ENCODE results near the gene ATP2A3.
A peak's percentile ranks its signal among the peaks of the same experiment; 100 is the strongest.

Gene ATP2A3

DNA sequence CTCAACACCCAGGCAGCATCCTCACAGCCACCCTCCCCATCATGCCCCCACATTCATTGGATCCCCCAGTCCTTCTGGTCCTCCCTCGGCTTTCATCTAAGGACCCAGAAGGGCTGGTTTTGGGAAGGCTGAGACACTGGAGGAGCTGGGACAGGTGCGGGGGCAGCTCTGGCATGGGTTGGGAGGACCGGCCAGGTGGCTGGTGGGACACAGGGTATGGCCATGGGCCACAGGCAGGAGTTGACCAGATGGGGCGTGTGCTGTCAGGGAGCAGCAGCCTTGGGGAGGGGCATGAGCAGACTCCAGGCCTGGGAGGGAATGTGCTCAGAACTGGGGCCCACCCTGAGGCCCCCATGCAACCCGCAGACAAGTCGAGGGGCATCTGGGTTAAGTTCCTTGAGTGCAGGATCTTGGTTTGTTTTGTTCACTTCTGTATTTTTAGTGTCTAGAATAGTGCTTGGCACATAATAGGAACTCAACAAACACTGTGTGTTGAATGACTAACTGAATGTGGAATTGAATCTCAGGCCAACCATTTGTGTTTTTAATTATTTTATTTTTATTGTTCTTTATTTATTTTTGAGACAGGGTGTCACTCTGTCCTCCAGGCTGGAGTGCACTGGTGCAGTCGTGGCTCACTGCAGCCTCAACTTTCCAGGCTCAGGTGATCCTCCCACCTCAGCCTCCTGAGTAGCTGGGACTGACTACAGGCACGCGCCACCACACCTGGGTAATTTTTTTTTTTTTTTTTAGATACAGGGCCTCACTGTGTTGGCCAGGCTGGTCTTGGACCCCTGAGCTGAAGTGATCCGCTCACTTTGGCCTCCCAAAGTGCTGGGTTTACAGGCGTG is 53.6 kb downstream of the ATP2A3 start:
- DNase-seq (ENCODE audit: low spot score): no peak

DNA sequence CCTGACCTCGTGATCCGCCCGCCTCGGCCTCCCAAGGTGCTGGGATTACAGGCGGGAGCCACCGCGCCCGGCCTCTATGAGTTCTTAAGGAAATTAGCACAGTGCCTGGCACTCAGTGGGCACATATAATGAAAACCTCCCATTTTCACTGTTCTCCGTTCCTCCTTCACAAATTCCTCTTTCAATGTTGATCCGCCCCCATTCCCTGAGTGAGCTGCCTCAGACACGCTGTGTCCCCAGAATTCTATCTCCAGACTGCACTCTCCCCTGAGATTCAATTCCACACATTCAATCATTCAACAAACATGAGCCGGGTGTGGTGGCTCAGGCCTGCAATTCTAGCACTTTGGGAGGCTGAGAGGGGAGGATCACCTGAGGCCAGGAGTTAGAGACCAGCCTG is 55.0 kb downstream of the ATP2A3 start:
- no peak for DNase-seq (ENCODE audit: low spot score)

DNA sequence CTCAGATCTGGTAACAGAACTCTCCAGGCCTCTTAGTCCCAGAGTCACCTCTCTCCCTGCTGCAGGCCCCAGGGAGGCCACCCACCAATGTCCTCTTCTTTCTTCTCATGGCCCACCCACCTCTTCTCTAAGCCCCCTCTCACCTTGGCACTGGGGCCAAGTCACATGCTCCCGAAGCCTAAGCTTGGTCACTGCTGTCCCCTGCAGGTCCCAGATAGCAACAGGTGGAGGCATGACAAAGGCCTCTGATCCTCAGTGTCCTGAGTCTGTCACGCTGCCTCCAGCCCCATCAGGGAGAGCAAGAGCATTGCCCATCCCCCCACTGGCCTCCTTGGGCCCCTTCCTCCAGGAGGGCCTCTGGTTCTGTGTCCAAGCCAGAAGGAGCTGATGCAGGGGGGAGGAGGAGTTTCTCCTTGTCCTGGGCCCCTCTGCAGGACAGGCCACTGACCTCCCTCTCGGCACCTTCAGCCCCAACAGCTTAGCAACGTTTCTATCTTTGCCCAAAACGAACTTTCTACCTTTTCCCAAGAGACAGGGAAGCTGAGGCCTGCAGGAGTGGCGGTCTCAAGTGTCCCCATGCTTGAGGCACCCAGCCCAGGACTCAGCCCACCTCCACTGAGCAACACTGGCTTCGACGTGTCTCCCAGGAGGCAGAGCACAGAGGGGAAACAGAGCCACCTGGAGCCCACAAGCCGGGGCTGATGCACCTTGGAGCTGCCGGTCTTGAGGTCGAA is 56.6 kb downstream of the ATP2A3 start:
- no peak for DNase-seq (ENCODE audit: low spot score)

DNA sequence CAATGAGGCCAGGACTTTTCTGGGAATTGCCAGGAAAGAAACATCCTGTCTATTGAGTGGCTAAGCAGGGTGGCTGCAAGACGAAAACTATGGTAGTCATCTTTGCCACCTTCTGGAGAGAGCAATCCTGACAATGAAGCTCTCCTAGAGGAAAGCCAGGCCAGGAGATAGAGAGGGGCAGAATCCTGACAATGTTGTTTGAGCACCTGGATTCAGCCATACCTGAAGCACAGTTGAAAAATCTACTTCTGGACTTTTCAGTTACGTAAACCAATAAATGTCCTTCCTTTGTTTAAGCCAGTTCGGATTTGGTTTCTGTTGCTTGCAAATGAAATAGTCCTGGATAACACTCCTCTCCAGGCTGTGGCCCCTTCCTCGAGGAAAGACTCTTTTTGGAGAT is 57.4 kb downstream of the ATP2A3 start:
- no peak for DNase-seq (ENCODE audit: low spot score)

GRCh38 chr17:3905017-3905520 is 59.2 kb downstream of the ATP2A3 start:
- DNase-seq (ENCODE audit: low spot score): no peak

DNA sequence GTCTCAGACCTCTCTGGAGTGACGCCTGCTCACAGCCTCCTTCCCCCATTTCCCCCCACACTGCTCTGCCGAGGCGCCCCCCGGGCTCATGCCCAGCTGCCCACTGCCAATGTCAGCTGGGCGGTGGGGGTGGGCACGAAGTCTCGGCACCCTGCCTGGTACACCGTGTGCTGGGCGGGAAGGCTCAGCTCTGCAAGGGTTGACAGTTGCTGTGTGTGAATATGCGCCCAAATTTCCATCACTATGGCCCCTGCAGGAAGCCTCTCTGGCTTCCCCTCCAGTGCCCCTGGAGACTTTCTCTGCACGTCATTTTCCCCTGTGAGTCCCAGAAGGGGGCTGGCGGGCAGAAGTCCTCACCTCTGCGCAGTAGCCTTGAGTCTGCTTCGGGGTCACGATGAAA is 59.7 kb downstream of the ATP2A3 start:
- no peak for DNase-seq (ENCODE audit: low spot score)

GRCh38 chr17:3903881-3904290 is 60.4 kb downstream of the ATP2A3 start:
- DNase-seq (ENCODE audit: low spot score): no peak

DNA sequence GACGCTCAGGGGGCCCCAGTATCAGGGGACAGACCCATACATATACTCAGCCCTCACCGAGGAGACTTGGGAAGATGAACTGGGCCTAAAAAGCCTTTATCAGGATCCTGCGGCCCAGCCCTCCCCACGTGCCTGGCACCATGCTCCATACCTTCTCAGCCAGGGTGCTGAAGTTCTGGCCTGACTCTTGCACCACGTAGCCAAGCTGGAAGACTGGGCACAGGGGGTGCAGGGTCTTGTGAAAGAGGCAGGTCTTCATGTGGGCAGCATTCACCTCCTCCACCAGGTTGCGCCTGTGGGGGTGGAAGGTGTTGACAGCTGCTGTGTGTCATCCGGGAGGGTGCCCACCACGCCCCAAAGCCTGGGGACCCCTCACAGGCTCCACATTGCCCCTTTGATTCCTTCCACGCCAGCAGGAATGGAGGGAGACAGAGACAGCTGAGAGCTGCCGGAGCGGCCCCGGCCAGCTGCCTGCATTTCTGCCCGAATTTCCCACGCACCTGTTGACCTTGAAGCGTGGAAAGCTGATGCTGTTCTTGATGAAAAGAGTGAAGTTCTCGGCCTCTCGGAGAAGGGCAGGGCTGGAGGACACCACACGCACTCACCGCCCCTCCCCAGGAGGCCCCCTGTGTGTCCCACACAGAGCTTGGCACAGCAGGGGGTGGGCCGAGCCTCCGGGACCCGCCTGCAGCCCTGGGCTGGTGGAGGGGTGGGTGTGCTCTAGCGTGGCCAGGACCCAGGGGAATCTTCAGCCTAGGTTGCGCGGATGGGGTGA is 61.0 kb downstream of the ATP2A3 start:
- DNase-seq (ENCODE audit: low spot score): no peak

- no peak for DNase-seq (ENCODE audit: low spot score)
Measured at GRCh38 chr17:3900646-3901045, 63.6 kb downstream of the ATP2A3 start.

DNA sequence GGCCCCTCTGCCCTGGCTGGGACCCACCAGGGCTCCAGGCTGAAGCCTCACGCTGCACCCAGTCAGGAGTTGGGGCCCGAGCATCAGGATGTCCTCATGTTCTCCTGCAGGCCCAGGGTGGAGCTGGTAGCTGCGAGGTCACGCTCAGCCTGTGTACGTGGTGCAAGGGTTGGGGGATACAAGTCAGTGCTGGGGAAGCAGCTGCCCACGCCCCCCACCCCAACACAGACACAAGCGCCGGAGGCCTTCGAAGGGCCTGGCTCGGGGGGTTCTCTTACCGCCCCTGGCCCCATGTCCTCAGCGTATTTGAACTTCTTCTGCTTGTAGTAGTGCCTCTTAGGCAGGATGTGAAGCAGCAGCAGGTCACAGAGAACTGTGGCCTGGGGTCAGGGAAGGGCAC is 66.5 kb downstream of the ATP2A3 start:
- no peak for DNase-seq (ENCODE audit: low spot score)

GRCh38 chr17:3896968-3897235 is 67.3 kb downstream of the ATP2A3 start:
- DNase-seq (ENCODE audit: low spot score): no peak

DNA sequence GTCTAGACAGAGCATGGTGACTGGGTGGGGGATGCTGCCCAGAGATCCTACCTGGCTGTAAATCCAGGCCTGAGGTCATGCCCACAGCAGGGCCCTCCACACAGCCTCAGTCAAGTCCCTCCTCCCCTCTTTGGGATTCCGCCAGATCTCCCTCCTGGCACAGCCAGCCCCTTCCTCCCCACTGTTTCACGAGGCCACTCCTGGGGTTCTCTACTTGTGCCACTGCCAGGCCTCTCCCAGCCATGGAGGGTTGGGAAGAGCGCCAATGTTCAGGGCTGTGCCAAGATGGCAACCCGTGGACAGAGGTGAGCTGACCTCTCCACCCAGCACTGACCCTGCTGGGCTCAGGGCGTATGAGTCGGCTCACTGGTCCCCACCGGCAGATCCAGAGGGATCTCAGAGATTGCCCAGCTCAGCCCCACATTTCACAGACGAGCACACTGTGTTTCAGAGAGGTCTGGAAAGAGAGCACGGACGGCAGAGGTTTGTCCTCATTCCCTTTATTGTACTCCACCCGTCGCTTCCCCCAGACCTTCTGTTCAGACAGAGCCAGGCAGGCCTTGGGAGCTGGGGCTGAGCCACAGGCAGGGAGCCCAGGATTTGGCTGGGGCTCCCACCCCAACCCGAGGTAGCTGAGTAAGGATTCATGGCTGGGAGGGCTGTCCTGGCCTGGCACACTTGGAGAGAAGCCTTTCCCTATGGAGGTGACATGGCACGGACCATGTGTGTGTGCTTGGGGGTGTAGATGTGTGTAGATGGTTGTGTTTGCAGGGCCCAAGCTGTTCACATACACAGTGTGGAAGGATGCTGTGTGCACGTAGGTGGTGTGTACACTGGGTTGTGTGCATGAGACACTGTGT is 67.9 kb downstream of the ATP2A3 start:
- DNase-seq (ENCODE audit: low spot score): no peak

DNA sequence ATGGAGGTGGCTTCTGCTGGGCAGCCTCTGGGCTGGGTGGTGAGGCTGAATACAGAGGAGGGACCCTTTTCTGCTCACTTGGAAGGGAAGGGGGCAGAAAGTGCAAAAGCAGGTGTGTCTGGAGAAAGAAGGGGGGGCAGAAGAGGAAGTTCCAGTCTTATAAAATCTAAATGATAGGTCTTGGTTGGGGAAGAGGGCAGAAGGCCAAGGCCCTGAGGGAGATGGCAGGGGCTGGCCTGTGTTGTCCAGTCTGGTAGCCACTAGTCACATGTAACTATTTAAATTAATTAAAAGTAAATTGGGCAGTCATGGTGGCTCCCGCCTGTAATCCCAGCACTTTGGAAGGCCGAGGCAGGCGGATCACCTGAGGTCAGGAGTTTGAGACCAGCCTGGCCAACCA is 68.9 kb downstream of the ATP2A3 start:
- no peak for DNase-seq (ENCODE audit: low spot score)

DNA sequence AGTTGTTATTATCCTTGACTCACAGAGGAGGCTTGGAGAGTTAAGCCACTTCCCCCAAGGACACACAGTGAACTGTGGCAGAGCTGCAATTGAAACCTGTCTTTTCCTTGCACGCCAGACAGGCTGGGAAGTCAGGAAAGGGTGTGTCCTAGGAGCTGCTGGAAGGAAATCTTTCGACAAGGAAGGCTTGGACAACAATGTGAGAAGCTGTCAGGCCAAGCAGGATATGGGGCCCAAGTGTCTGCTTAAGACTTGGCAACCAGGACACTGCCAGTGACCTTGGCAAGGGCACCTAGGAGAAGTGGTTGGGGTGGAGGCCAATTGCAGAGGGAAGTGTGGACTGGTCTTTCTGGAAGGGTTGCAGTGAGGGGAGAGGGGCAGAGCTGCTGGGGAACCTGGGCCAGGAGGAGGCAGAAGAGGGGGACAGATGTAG is 69.3 kb downstream of the ATP2A3 start:
- DNase-seq (ENCODE audit: low spot score): no peak

DNA sequence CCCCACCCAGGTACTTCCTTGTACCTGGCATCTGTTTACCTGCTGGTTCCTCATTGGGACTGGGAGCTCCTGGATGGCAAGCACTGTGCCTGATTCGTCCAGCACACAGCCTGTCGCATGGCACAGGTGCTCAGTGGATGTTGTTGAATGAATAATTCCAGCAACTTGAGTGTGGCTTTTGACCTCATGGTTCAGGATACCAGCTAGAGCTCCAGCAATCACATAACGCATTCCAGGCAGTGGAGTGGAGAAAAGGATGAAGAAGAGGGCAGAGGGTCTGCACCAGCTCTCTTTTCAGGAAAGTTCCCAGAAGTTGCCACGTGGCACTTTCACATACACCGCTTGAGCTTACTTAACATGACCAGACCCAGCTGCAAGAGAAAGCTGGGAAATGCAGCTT is 70.0 kb downstream of the ATP2A3 start:
- DNase-seq (ENCODE audit: low spot score): no peak

GRCh38 chr17:3893720-3894116 is 70.5 kb downstream of the ATP2A3 start:
- DNase-seq (ENCODE audit: low spot score): no peak

DNA sequence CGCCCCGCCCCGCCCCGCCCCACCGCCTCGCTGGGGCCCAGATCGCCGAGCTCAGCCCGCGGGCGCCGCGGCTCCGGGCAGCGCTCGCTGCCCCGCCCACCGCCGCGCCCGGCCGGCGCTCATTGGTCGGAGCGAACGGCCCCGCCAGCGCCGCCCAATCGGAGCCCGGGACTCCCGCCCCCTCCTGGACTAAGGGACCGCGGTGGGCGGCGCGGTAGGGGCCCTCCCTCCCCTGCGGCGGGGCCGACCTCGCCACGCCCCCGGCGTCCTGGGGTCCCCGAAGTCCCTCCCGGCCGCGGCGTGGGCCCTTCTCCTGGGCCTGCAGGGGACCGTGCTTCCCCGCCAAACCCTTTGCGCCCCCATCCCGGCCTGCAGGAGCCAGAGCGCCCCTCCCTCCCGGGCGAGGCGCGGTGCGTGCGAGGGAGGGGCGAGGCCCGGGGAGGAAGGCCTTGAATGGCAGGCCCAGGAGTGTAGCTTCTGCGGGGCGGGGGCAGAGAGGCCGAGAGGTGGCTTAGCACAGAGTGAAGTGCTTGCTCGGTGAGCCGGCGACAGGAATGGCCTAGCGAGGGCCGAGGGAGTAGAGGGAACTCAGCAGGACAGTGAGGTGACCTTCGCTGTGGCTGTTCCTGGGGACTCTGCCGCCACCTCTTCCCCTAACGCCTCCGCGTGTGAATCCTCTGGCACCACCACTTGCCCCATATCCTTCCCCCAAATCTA is 71.1 kb downstream of the ATP2A3 start, which contains the start of gene CAMKK1:
Gene CAMKK1 (minus strand): TSS at position 51 of the 717 bp plus-strand sequence. CDS start 7,366 bp downstream, outside the sequence.
- DNase-seq (ENCODE audit: low spot score): peak; percentile 99

DNA sequence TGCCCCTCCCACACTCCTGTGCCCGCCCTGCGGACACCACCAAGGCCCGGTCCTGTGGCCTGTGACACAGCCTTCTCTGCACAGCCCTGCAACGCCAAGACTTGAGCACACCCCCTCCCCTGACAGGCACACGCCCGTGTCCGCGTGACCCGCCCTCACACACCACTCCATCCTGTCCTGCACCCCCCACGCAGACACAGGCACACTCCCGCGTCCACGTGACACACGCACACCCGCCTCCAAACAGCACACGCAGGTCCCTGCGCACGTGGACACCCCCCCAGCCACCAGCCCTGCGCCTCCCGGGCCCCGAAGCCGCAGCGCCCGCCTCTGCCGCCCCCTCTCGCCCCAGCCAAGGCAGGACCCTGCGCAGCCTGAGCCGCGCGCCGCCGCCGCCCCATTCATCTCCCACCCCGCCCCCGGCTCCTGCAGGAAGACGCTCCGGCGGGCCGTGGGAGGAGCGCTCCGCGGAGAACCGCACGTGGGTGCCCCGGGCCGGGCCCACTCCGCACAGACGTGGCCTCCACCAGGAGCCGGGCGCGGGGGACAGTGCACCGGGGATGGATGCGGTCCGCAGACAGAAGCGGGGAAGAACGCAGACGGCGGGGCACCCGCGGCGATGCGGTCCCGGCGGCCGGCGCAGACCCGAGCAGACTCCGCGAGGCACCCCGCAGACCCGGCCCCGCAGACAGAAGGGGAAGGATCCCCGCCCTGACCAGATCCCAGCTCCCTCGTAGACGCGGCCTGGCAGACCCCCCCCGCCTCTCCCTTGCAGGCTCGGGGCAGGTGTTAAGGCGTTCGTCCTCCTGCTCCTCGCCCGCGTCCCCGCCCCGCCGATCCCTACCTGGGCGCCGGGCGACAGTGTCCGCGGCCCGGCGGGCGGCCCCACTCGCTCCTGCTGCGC is 71.9 kb downstream of the ATP2A3 start:
- peak; percentile 87 for DNase-seq (ENCODE audit: low spot score)

- DNase-seq (ENCODE audit: low spot score): no peak
Measured at GRCh38 chr17:3891626-3892094, 72.6 kb downstream of the ATP2A3 start.

DNA sequence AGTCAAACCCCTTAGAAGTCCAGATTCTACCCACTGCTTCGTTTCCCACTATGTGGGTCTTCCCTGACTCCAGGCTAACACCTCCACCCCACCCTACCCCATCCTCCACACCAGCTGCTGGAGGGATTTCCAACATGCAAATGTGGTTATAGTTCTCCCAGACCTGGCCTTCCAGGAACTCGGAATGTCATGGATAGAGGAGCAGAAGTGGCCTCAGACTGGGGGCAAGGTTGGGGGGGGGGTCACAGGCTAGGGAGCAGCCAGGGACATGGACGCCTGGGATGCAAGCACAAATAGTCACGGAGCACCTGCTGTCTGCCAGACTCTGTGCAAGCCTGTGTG is 73.4 kb downstream of the ATP2A3 start:
- DNase-seq (ENCODE audit: low spot score): no peak
